Measurements from ENCODE around the gene LCN2. TPM values are rescaled to one million over a fixed set of nuclear protein-coding genes. Genes with fewer than 3 reads are reported as not detected.

Gene LCN2
- total RNA-seq, 1 experiment from 2014 or later, result not detected

GRCh38 chr9:128169492-128169891 lies 20.2 kb downstream of the LCN2 start:
- no peaks in the 10 kb centered on the region for H3K4me1 ChIP-seq (ENCODE audit: insufficient read depth, low read length, poor library complexity, severe bottlenecking)
- BruUV-seq (replicated peaks), result no TSS peak
- CTCF ChIA-PET, result no interaction called here
- POLR2A ChIA-PET (ENCODE audit: low non-redundant PET), result no interaction called here
- no peaks in the 10 kb centered on the region for H3K27me3 ChIP-seq (replicated peaks; ENCODE audit: insufficient read depth, low read depth, low read length, poor library complexity)
- TF ChIP-seq CTCF (conservative IDR thresholded peaks at IDR 0.05; ENCODE audit: low read depth, low read length), result no peak
- no peaks in the 10 kb centered on the region for H3K9me3 ChIP-seq (ENCODE audit: low read depth, low read length, poor library complexity, severe bottlenecking)
- DNase-seq (ENCODE audit: low spot score), result no peak
- no peak overlapping the region for H3K27ac ChIP-seq (ENCODE audit: low read depth, low read length, poor library complexity, severe bottlenecking)
- intact Hi-C loops (cut with micrococcal nuclease; ENCODE audit: unreplicated experiment), result no loop called here
- H3K36me3 ChIP-seq (ENCODE audit: insufficient read depth, low read length, poor library complexity, severe bottlenecking), result peaks cover 34% of the 10 kb centered on the region
- H3K4me3 ChIP-seq (ENCODE audit: low read depth, low read length, poor library complexity, severe bottlenecking), result no peak overlapping the region

GRCh38 chr9:128169925-128170324 lies 20.7 kb downstream of the LCN2 start:
- no peak for DNase-seq (ENCODE audit: low spot score)
- TF ChIP-seq EZH2 (IDR thresholded peaks at IDR 0.05; ENCODE audit: borderline replicate concordance, low read depth, low read length, poor library complexity, severe bottlenecking) (no peak), CTCF (conservative IDR thresholded peaks at IDR 0.05; ENCODE audit: low read depth, low read length) (no peak)
- Histone ChIP-seq H3K27ac (ENCODE audit: low read depth, low read length, poor library complexity, severe bottlenecking) (no peak overlapping the region), H3K4me3 (ENCODE audit: low read depth, low read length, poor library complexity, severe bottlenecking) (no peak overlapping the region), H3K36me3 (ENCODE audit: insufficient read depth, low read length, poor library complexity, severe bottlenecking) (peaks cover 32% of the 10 kb centered on the region), H3K9me3 (ENCODE audit: low read depth, low read length, poor library complexity, severe bottlenecking) (no peaks in the 10 kb centered on the region), H3K4me1 (ENCODE audit: insufficient read depth, low read length, poor library complexity, severe bottlenecking) (no peaks in the 10 kb centered on the region), H3K27me3 (replicated peaks; ENCODE audit: insufficient read depth, low read depth, low read length, poor library complexity) (no peaks in the 10 kb centered on the region)
- ChIA-PET POLR2A (ENCODE audit: low non-redundant PET) (no interaction called here), CTCF (no interaction called here)
- BruUV-seq (replicated peaks), result no TSS peak
- intact Hi-C loops (cut with micrococcal nuclease; ENCODE audit: unreplicated experiment), result no loop called here

DNA sequence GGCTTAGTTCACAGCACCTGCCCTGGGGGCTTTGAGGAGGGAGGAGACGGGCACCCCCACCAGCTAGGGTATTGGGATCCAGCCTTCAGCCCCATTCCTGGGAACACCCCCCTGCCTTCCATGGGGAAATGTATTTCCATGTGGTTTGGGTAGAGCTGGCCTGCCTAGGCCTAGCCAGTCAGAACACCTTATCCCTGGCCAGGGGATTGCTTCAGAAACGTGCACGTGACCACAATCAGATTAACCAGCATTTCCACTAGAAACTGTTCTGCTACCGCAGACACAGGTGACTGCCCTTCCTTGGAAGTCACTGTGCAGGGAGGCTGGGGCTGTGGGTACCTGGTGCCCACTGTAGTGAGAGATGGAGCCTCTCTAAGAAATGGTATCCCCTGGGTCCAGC lies 24.8 kb downstream of the LCN2 start:
- no peaks in the 10 kb centered on the region for H3K4me1 ChIP-seq (ENCODE audit: insufficient read depth, low read length, poor library complexity, severe bottlenecking)
- POLR2A ChIA-PET (ENCODE audit: low non-redundant PET), result no interaction called here
- no peak overlapping the region for H3K27ac ChIP-seq (ENCODE audit: low read depth, low read length, poor library complexity, severe bottlenecking)
- BruUV-seq (replicated peaks), result no TSS peak
- CTCF ChIA-PET, result no interaction called here
- DNase-seq (ENCODE audit: low spot score), result no peak
- peaks cover 36% of the 10 kb centered on the region for H3K36me3 ChIP-seq (ENCODE audit: insufficient read depth, low read length, poor library complexity, severe bottlenecking)
- intact Hi-C loops (cut with micrococcal nuclease; ENCODE audit: unreplicated experiment), result no loop called here
- TF ChIP-seq EZH2 (IDR thresholded peaks at IDR 0.05; ENCODE audit: borderline replicate concordance, low read depth, low read length, poor library complexity, severe bottlenecking), result no peak
- TF ChIP-seq CTCF (conservative IDR thresholded peaks at IDR 0.05; ENCODE audit: low read depth, low read length), result no peak
- H3K9me3 ChIP-seq (ENCODE audit: low read depth, low read length, poor library complexity, severe bottlenecking), result no peaks in the 10 kb centered on the region
- no peaks in the 10 kb centered on the region for H3K27me3 ChIP-seq (replicated peaks; ENCODE audit: insufficient read depth, low read depth, low read length, poor library complexity)
- no peak overlapping the region for H3K4me3 ChIP-seq (ENCODE audit: low read depth, low read length, poor library complexity, severe bottlenecking)
